ENCODE data around the gene CRMP1.
"Not testable (repeated sequence)": the region's sequence is repeated elsewhere in the genome, so short reads cannot be mapped to it uniquely, and the experiment has no call there.

Gene CRMP1

DNA sequence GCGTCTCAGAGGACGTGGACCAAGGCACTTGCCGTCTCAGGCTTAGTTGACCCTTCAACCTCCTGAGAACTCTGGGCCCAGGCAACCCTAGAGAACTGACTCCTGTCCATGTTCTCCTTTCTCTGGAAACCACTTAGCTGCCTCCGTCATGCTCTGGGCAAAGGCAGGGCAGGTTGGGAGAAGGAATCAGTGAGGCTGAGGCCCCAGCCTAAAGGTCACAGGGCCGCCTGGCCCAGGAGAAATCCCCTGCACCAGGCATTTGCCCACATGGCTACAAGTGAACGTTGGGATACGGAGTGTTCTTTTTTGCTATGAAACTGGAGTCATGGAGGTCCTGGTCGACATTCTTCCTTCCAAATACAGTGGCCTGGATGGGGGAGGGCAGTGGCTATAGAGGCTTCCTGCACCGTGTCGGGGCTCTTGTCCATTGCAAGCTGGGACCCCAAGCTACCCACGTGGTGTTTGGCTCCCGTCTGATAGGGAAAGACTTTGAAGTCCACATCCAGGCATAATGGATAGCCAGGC is 76.0 kb downstream of the CRMP1 start:
- DNase-seq: no peak

DNA sequence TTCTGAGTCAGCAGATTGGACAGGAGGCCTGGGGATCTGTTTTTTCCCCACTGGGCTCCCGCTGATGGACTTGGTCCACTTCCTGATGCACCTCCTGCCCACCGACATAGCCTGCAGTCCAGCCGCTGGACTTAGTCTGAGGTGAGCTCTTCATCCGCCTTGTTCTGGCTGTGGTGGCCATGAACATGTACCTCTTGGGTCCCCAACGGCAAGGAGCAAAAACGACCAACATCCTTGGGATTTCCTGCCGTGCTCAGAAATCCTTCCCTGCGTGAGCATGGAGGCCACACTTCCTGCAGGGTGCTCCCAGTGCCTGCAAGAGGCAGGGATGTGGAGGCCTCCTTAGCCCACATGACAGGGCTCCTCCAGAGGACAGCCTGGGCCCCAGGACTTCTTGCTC is 76.8 kb downstream of the CRMP1 start:
- no peak for DNase-seq

DNA sequence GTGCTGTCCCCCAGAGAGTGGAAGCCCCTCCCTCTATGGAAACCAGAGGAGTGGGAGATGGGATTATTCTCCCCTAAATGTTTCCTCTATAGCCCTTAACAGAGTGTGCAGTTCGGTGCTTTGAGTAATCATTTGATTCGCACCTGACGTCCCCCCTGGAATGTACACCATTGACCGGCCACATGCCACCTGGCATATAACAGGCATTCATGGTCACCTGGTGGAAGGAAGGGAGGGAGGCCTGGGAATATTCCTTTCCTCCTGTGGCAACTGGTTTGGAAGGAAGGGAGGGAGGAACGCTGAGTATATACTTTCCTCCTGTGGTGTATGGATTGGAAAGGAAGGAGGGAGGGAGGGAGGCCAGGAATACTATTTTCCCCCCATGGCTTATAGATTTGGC is 77.2 kb downstream of the CRMP1 start:
- no peak for DNase-seq

DNA sequence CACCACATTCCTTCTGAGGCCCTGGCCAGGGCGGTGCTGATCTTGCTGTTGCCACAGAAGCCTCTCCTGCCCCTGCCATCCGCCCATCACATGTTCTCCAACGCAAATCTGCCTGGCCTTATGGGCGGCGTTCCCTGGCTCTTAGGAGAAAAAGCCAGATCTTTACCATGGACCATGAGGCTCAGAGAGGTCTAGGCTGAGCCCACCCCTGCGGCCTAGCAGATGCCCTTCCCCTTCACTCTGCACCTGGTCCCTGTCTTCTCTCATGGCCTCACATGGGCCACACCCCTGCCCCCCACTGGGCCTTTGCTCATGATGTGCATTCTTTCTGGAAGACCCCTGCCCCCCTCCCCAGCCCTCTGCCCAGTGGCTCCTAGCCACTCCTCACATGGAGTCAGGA is 78.5 kb downstream of the CRMP1 start:
- DNase-seq: no peak

DNA sequence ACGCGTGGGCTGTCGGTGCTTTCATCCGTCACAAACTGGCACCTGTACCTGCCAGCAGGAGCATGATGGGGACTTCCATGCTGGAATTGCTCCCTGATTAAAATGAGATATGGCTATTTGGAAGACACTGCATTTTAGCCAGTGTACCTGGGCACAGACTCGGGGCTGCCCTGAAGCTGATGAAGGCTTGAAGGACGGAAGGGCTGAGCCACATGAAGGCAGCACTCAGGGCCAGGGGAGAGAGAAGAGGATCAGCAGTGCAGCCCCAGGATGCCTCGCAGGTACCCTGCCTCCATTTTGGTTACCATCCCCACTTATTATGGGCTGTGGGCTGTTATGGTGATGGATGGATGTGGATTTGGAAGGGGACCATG is 79.0 kb downstream of the CRMP1 start:
- DNase-seq: no peak

DNA sequence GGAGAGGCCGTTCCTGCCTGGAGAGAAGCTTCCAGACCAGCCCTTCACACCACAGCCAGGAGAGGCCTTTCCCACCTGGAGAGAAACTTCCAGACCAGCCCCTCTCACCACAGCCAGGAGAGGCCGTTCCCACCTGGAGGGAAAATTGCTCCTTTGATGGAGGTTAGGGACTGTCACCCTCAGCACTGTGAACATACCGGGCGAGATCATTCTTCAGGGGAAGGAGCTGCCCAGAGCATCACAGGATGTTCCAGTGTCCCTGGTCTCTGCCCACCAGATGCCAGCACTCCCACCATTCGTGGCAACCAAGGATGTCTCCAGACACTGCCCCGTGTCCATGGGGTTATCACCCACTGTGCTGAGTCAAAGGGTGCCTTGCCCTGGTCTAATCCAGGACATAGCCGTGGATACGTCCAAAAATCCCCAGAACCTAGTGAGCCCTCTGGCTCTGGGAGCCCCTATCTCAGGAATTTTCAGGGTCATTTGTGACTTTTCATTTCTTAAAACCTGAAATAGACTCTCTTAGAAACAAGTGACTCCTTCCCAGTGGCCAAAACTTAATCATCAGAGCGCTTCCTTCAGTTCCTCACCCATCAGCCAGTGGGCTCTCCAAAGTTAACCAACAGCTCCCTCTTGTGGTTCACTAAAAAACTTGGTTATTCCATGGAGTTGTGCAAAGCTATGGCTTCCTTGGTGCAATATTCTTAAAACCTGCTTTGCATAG is 80.2 kb downstream of the CRMP1 start:
- no peak for DNase-seq

DNA sequence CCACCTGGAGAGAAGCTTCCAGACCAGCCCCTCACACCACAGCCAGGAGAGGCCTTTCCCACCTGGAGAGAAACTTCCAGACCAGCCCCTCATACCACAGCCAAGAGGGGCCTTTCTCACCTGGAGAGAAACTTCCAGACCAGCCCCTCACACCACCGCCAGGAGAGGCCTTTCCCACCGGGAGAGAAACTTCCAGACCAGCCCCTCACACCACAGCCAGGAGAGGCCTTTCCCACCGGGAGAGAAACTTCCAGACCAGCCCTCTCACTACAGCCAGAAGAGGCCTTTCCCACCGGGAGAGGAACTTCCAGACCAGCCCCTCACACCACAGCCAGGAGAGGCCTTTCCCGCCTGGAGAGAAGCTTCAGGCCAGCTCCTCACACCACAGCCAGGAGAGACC is 80.8 kb downstream of the CRMP1 start:
- DNase-seq: not testable (repeated sequence)

DNA sequence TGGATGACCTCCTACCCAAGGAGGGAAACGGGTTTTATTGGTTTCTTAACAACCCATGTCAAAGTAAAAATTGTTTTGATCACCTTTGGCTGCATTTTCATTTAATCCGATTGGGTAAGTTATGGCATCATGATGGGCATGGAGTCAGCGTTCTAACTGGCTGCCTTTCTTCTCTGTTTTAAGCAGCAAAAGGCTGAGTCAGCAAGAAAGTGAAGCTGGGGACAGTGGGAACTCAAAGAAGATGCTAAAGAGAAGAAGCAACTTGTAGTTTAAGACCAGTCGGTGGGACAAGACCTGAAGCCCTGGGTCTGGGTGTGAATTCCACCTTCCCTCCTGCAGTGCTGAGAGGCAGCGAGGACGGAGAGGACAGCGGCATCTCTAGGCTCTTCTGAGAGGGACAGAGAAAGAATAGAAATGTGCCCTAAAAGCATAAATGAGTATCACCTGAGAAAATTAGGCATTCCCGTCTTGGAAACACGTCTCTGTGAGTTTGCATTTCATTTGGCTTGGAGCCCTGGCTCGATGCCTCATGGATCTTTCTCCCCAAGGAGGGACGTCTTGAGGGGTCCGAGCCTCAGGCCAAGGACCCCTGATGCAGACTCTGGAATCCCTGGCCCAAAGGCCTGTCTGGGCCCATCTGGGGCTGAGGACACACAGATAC is 82.0 kb downstream of the CRMP1 start:
- DNase-seq: no peak

DNA sequence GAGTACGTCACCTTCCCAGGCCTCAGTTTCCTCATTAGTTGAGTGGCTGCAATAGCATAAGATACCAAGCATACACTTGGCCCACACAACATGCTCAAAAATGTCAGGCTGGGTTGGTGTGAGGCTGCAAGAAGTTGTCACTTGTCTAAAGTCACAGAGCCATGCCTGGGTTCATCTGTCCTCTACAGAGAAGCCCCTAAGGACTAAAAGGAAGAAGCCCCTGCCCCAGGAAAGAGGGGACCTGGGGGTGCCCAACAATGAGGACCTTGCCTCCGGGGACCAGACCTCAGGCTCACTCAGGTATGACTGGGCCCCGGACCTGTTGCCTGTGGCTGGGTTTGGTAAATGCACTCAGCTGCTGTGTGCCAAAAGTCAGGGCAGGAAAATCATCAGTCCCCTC is 82.7 kb downstream of the CRMP1 start:
- no peak for DNase-seq

DNA sequence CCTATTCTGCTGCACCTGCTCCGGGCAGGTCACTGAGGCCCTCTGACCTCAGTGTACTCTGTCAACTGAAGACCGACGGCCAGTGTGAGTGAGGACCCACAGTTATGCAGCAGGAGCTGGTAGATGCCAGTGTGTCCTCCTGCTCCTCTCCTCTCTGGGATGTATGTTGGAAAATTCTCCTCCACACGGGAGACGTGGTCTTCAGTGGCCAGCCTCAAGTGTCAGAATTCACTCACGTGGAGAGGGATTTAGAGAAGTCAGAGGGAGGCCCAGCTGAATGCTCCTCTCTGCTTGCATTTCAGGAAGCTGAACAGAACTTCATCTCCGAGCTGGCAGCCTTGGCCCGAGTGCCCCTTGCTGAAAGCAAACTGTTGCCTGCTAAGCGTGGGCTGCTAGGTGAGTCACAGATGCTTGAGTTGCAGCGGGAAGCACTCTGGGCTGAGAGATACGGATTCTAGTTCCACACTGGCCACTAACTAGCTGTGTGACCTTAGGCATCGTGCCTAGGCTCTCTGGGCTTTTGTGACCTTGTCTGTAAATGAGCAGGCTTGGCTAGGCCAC is 83.6 kb downstream of the CRMP1 start:
- no peak for DNase-seq

DNA sequence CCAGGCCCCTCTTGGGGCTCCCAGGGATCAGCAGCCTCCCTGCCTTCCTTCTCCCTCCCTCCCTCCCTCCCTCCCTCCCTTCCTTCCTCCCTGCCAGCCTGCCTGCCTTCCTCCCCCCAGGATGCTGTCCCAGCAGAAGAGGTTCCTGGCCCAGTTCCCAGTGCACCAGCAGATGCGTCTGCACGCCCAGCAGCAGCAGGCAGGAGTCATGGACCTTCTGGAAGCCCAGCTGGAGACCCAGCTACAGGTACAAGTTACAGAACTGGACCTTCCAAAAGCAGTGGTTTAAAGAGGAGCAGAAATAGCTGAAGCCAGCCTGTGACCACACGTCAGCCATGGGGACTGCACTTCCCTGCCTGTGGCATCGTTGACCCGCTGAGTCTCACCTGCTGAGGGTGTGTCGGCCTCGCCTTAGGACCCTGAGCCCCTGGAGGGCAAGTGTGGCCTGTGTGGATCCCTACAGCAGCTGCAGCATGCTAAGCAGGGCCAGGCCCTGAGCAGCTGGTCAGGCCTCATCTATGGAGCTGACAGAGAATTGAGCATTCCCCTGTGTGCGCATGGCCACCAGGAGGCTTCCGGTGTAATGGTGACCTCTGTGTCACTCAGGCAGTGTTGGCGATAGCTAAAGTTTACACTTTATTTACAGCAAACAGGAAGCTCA is 84.7 kb downstream of the CRMP1 start:
- DNase-seq: no peak

DNA sequence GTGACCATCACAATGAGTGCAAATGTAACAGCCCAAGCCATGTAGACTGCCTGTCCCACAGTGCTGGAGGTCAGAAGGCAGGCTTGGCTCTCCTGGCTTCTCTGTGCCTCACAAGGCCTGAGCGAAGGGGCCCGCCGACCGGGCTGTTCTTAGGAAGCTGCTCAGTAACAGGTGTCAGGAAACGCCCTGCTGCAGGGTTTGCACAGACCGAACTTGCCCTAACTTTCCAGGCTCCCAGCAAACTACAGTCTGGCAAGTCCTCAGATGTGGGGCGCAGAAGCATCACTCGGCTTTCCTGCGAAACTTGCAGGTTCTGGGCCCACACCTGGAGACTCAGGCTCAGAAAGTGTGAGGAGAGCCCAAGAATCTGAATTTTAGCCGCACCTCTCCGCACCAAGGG is 87.6 kb downstream of the CRMP1 start:
- DNase-seq: no peak

DNA sequence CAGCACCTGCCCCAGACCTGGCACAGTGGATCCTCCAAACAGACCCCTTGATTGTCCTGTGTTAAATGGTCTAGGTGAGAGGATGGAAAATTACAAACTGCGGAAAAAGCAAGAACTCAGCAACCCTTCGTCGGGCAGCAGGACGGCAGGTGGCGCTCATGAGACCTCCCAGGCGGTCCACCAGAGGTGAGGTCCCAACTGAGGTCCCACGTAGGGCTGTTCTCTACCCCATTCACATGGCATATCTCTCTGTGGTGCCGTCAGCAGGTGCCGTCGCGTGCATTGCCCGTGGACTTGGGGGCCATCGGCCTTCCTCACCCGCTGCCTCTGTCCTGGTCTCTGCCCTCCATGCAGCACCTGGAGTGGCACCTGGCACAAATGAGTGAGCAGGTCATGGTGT is 88.2 kb downstream of the CRMP1 start:
- DNase-seq: no peak

DNA sequence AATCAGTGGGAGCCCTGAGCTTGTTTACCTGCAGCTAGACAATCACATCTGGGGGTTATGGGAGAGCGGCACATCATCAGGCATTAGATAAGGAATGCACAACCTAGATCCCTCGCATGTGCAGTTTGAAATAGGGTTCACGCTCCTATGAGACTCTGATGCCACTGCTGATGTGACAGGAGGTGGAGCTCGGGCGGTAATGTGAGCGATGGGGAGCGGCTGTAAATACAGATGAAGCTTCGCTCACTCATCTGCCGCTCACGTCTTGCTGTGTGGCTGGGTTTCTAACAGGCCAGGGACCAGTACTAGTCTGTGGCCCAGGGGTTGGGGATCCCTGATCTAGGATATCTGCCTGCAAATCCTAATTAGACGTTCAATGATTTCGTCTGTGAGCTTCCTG is 90.3 kb downstream of the CRMP1 start:
- no peak for DNase-seq

DNA sequence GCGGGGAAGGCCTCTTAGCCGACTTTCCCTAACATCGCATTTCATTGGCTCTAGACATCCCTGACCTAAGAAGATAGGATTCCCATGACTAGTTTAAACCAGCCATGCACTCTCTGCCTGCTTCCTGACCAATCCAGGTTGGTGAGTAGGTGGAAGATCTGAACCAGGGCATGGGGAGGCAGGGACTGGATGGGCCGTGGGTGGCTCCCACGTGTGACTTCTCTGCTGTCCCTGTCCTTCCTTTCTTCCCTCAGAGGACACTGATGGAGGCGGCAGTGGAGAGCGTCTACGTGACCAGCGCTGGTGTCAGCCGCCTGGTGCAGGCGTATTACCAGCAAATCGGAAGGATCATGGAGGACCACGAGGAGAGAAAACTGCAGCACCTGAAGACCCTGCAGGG is 91.2 kb downstream of the CRMP1 start:
- no peak for DNase-seq

DNA sequence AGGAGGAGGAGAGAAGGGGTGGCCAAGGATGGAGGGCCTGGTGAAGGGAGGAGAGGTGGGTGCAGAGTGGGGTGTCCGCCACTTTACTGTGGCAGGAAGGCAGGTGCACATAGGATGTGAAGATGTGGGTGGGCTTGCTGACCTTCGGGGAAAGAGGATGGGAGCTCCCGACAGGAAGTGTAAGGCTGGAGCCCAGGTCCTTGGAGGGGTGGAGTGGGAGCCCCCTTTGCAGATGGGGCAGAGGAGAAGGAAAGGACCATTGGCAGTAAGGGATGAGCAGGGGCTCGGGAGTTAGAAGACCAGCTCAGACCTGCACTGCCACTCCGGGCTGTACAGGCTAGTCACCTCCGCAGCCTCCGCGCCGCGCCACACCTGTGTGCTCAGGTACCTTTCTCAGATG is 92.4 kb downstream of the CRMP1 start:
- DNase-seq: no peak

DNA sequence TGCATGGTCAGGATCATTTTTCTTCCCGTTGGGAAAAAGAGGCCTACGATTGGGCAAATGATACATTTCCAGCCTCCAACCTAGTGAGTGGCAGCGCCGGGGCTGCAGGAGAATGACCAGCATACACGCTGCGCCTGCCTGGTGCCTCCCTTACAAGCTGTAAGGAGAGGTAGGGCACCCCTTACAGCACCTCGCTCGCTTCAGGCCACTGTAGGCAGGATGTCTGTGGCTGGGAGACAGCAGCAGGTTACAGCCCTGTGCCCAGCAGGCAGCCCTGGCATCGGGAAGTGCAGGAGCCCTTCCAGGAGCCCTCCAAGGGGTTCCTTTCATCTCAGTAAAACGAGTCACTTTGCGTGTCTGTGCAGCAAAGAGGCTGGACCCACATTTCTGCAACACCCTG is 93.5 kb downstream of the CRMP1 start:
- DNase-seq: no peak

DNA sequence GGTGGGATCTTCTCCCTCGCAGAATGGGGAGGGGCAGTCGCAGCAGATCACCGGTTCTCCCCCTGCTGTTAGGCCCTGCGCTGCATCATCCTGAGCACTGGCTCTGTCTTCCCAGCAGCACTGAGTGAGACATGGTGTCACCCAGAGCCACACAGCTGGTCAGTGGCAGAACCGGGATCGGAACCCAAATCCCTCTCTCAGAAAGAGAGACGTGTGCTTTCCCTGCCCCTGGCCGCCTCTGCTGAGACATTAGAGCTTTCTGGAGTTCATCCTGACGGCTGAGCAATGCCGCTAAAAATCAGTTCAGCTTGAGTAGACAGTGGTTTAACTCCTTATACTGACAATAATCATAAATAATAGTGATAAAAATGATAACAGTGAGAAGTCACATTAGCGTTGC is 93.9 kb downstream of the CRMP1 start:
- DNase-seq: no peak

DNA sequence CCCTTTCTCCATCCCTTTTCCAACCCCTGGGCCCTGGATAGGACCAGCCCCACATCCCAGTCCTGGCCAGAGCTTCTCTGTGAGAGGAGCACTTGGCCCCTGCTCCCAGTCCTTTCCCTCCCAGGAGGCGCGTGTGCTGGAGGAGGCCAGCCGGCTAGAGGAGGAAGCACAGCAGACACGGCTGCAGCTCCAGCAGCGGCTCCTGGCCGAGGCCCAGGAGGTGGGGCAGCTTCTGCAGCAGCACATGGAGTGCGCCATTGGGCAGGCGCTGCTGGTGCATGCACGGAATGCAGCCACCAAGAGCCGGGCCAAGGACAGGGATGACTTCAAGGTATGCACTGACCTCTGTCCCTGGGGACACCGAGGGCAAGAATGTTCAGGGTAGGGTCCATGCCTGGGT is 94.4 kb downstream of the CRMP1 start:
- no peak for DNase-seq

DNA sequence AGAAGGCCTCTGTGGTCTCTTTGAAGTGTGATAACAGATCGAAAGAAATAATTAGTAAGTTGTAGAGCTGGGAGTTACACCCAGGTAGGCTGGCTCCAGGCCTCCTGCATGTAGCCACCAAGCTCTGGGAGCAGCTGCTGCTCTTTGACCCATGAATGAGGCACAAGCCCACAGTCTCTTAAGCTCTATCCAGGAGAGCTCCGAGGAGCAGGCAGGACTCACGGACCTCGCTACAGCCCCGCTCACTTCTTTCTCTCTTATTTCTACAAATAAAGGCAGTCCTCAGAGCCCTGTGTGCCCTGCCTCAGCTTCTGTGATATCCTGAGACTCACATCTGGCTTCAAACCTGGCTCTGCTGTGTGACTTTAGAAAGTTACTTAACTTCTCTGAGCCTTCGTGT is 95.0 kb downstream of the CRMP1 start:
- DNase-seq: no peak

DNA sequence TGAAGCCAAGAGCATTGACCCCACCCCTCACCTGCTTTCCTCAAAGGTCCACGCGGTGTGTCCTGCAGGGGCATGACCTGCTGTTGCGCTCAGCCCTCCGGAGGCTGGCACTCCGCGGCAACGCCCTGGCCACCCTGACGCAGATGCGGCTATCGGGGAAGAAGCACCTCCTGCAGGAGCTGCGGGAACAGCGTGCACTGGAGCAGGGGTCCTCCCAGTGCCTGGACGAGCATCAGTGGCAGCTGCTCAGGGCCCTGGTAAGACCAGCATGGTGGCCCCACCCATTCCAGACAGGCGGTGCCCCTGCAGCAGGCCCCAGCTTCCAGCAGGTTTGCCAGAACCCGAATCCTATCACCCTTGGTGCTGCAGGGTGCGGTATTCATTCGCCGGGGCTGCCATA is 95.9 kb downstream of the CRMP1 start:
- DNase-seq: no peak

DNA sequence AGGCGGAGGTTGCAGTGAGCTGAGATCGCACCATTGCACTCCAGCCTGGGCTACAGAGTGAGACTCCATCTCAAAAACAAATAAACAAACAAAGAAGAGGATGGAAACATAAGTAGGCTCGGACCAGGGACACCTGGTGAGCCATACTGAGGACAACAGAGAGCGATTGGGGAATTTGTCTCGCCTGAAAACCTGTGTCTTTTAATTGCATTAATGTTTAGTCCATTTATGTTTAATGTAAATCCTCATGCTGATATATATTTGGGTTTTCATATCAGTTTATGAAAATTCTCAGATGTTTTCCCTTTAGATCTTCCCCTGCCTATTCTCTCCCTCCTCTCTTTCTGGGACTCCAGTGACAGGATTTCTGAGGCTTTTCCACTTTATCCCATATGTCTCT is 97.3 kb downstream of the CRMP1 start:
- DNase-seq: no peak

DNA sequence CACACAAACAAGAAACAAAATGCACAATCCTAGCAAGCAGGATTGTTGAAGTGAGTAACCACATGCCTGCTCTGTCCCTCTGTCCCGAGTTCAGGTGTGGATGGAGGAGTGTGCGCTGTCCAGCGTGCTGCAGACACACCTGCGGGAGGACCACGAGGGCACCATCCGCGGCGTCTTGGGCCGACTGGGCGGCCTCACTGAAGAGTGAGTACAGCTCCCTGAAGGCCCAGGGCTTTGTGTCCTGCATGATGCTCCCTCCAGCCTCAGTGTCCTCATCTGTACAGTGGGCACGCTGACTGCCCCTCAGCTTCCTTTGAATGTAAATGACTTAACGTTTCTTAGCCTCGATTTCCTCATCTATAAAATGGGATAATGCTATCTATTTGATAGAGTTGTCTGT is 99.4 kb downstream of the CRMP1 start:
- no peak for DNase-seq

DNA sequence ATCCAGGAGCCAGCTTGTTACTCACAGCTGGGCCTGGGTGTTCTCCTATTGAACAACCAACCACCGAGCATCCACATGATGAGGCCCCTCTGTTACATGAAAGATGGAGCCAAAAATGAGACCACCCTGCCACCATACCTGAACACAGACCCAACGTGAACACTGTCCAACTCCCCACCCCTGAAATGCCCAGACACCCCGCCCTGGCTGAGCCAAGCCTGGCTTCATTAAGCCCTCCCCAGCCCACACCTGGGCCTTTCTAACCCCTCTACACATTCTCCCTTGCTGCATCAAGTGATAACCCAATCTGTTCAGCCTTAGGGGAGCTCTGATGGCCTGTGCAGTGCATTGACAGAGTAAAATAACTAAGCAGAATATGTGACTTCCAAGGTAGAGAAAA is 101.2 kb downstream of the CRMP1 start:
- DNase-seq: no peak

All from stimulated activated CD4-positive, alpha-beta T cell treated with anti-CD3 and anti-CD28 coated beads, Interleukin-4, amount 100 ng/mL, for 24 hours (primary cell).